Fibroblast of the aortic adventitia (primary cell): Measurements from ENCODE around the gene PLCH1. TPM values are rescaled to one million over a fixed set of nuclear protein-coding genes. Genes with fewer than 3 reads are reported as not detected.

Source experiments
- DNase-seq: peaks from one replicate; pipeline ENCODE4 v3.0.0-alpha.2; 2010; ENCODE audit warnings: low read depth
- H3K4me3 ChIP-seq: 2 replicates; pipeline ENCODE4 v1.5.1; 2011; ENCODE audit warnings: low read depth, mild to moderate bottlenecking, control low read depth, low read length, moderate library complexity
- CTCF ChIP-seq: IDR thresholded peaks from 2 replicates; pipeline ENCODE4 v1.5.1; 2011; ENCODE audit warnings: mild to moderate bottlenecking, low read length, control low read depth, inconsistent platforms; ENCODE audit not compliant: insufficient read depth
- total RNA-seq: library from RNA; depleted of rRNA; stranded (reverse); fragments of >200 nt; gene quantifications from 2 replicates; pipeline ENCODE4 v1.2.3, GENCODE V29; 2012; ENCODE audit warnings: low replicate concordance

PLCH1 gene
- total RNA-seq, 1 donor, result 0.09 TPM

GRCh38 chr3:155581579-155581978, 163.3 kb downstream of the PLCH1 start:
- TF ChIP-seq CTCF, result no peak
- no peak for DNase-seq
- no peak overlapping the region for H3K4me3 ChIP-seq

GRCh38 chr3:155572085-155572484, 172.8 kb downstream of the PLCH1 start:
- H3K4me3 ChIP-seq, result no peak overlapping the region
- DNase-seq, result peak; percentile 70
- TF ChIP-seq CTCF, result no peak

- TF ChIP-seq CTCF, result no peak
- DNase-seq, result no peak
Observed at GRCh38 chr3:155568295-155568694, 176.6 kb downstream of the PLCH1 start.

GRCh38 chr3:155560594-155560993, 184.3 kb downstream of the PLCH1 start:
- peak; percentile 37 for DNase-seq
- TF ChIP-seq CTCF, result no peak
- no peak overlapping the region for H3K4me3 ChIP-seq

More at GRCh38 chr3:155568295-155568694, 176.6 kb downstream of the PLCH1 start:
- H3K4me3 ChIP-seq, result no peak overlapping the region

- DNase-seq, result no peak
- no peak overlapping the region for H3K4me3 ChIP-seq
- TF ChIP-seq CTCF, result no peak
Observed at GRCh38 chr3:155560135-155560534, 184.7 kb downstream of the PLCH1 start.

- DNase-seq, result peak; percentile 49
- TF ChIP-seq CTCF, result no peak
- no peak overlapping the region for H3K4me3 ChIP-seq
Observed at GRCh38 chr3:155556531-155556930, 188.3 kb downstream of the PLCH1 start.

GRCh38 chr3:155555479-155556060, 189.3 kb downstream of the PLCH1 start:
- no peak for DNase-seq
- no peak for TF ChIP-seq CTCF
- no peak overlapping the region for H3K4me3 ChIP-seq
